Measurements from ENCODE around the gene ADPRS.

Gene ADPRS

GRCh38 chr1:36097693-36098585 lies 9.2 kb downstream of the ADPRS start:
- TF ChIP-seq CTCF (IDR thresholded peaks at IDR 0.05; ENCODE audit: borderline replicate concordance, insufficient read depth, low read depth, low read length), result no peak
- no peak overlapping the region for H3K4me3 ChIP-seq (ENCODE audit: low read depth, low read length)

- no peak for TF ChIP-seq CTCF (IDR thresholded peaks at IDR 0.05; ENCODE audit: borderline replicate concordance, insufficient read depth, low read depth, low read length)
These were observed 10.1 kb downstream of the ADPRS start for GRCh38 chr1:36098650-36099365.

GRCh38 chr1:36099681-36100341 lies 11.1 kb downstream of the ADPRS start:
- TF ChIP-seq CTCF (IDR thresholded peaks at IDR 0.05; ENCODE audit: borderline replicate concordance, insufficient read depth, low read depth, low read length), result peak; percentile 81
- H3K4me3 ChIP-seq (ENCODE audit: low read depth, low read length), result no peak overlapping the region

More at GRCh38 chr1:36098650-36099365, 10.1 kb downstream of the ADPRS start:
- no peak overlapping the region for H3K4me3 ChIP-seq (ENCODE audit: low read depth, low read length)

GRCh38 chr1:36100376-36100775 lies 11.7 kb downstream of the ADPRS start:
- TF ChIP-seq CTCF (IDR thresholded peaks at IDR 0.05; ENCODE audit: borderline replicate concordance, insufficient read depth, low read depth, low read length), result no peak
- H3K4me3 ChIP-seq (ENCODE audit: low read depth, low read length), result no peak overlapping the region

GRCh38 chr1:36101546-36101945 lies 12.9 kb downstream of the ADPRS start:
- no peak for TF ChIP-seq CTCF (IDR thresholded peaks at IDR 0.05; ENCODE audit: borderline replicate concordance, insufficient read depth, low read depth, low read length)
- no peak overlapping the region for H3K4me3 ChIP-seq (ENCODE audit: low read depth, low read length)

GRCh38 chr1:36106269-36106668 lies 17.6 kb downstream of the ADPRS start:
- H3K4me3 ChIP-seq (ENCODE audit: low read depth, low read length), result no peak overlapping the region
- TF ChIP-seq CTCF (IDR thresholded peaks at IDR 0.05; ENCODE audit: borderline replicate concordance, insufficient read depth, low read depth, low read length), result no peak

All from GM12875 (cell line).